Sigmoid colon (tissue), 7 donors: ENCODE data around the gene RPS6KB1. TPM values are rescaled to one million over a fixed set of nuclear protein-coding genes. Genes with fewer than 3 reads are reported as not detected.

Source experiments
- DNase-seq: peaks from one replicate; pipeline ENCODE4 v3.0.0-alpha.2; 2019
- H3K27ac ChIP-seq, 4 donors: fragments of 200-600 bp; sonication (generic); one replicate each; pipeline ENCODE4 v1.5.1; 2016 to 2019; ENCODE audit warnings: mild to moderate bottlenecking in 1 of 4
- H3K27me3 ChIP-seq, 3 donors: fragments of 200-600 bp; sonication (generic); one replicate each; pipeline ENCODE4 v1.5.1; 2019; ENCODE audit warnings: mild to moderate bottlenecking in 1 of 3
- H3K36me3 ChIP-seq, 4 donors: fragments of 200-600 bp; sonication (generic); one replicate each; pipeline ENCODE4 v1.5.1; 2016 to 2019
- H3K4me1 ChIP-seq, 4 donors: fragments of 200-600 bp; sonication (generic); one replicate each; pipeline ENCODE4 v1.5.1; 2017 to 2019
- H3K4me3 ChIP-seq, 4 donors: fragments of 200-600 bp; sonication (generic); one replicate each; pipeline ENCODE4 v1.5.1; 2017 to 2019; ENCODE audit warnings: mild to moderate bottlenecking in 2 of 4, moderate library complexity in 1 of 4
- H3K9me3 ChIP-seq, 4 donors: fragments of 200-600 bp in 3 of 4; sonication (generic) in 3 of 4; one replicate each; pipeline versions ENCODE4 v1.5.1 to v1.6.1; 2013 to 2019
- CTCF ChIP-seq, 4 experiments: fragments of 450-650 bp in 3 of 4; fragments of 200-600 bp in 1 of 4; IDR thresholded peaks; one replicate each; pipeline ENCODE4 v1.5.1; 2016 to 2019; ENCODE audit warnings: antibody characterized with exemption in 4 of 4, mild to moderate bottlenecking in 3 of 4, moderate library complexity in 2 of 4
- EP300 ChIP-seq, 4 donors: sonication (generic); formaldehyde crosslinking; IDR thresholded peaks; one replicate each; pipeline ENCODE4 v1.6.1; 2017; ENCODE audit warnings: antibody characterized with exemption in 4 of 4
- POLR2A ChIP-seq, 2 donors: fragments of 450-650 bp; IDR thresholded peaks; one replicate each; pipeline ENCODE4 v1.6.1; 2016; ENCODE audit warnings: antibody characterized with exemption in 2 of 2, mild to moderate bottlenecking in 2 of 2, moderate library complexity in 2 of 2
- POLR2AphosphoS5 ChIP-seq, 4 donors: sonication (generic); formaldehyde crosslinking; IDR thresholded peaks; one replicate each; pipeline ENCODE4 v1.6.1; 2017; ENCODE audit warnings: antibody characterized with exemption in 4 of 4
- WGBS, 2 donors: extraction: QIAGEN DNeasy Blood & Tissue Kit; methylation state at CpG; one replicate each; pipeline ENCODE4 v1.1.7; 2013; 5-methylcytosine and 5-hydroxymethylcytosine counted together
- intact Hi-C: fragments of 100-400 bp; cut with DNase I; formaldehyde crosslinking; loops from one replicate; pipeline ENCODE4 v1.15.1; 2023
- polyA plus RNA-seq, 3 donors: library from polyadenylated mRNA; stranded (reverse); fragments of 200-250 nt; gene quantifications; one replicate each; pipeline ENCODE4 v1.2.3, GENCODE V29; 2013
- total RNA-seq, 4 donors: library from RNA; depleted of rRNA; stranded (reverse); fragments of >200 nt; gene quantifications; one replicate each; pipeline ENCODE4 v1.1.0, GENCODE V29; 2016
- donor health status: healthy with polysubstance abuse.
- donor health status: Bipolar disorder and iron deficiency.
- donor health status: healthy.

The RPS6KB1 gene
- total and polyA plus RNA-seq, 7 donors, result 8.1 to 63.0 (median 28.9) TPM

GRCh38 chr17:59888145-59888750 is 4.7 kb upstream of the RPS6KB1 start:
- H3K4me1 ChIP-seq, result peaks cover 0 to 18% (median 11%) of the 10 kb centered on the region in 4 donors
- 96 to 97% methylated on average over 8 of the region's 8 CpGs for WGBS, 2 donors
- H3K36me3 ChIP-seq, result peaks cover 10 to 49% (median 25%) of the 10 kb centered on the region in 4 donors
- H3K9me3 ChIP-seq, result no peaks in the 10 kb centered on the region
- intact Hi-C loops, result no loop called here
- no peak for DNase-seq
- TF ChIP-seq CTCF (IDR thresholded peaks at IDR 0.05) (no peak), POLR2A (IDR thresholded peaks at IDR 0.05) (no peak), POLR2AphosphoS5 (IDR thresholded peaks at IDR 0.05) (no peak), EP300 (IDR thresholded peaks at IDR 0.05) (no peak)
- no peak overlapping the region for H3K4me3 ChIP-seq
- H3K27me3 ChIP-seq, result no peaks in the 10 kb centered on the region
- no peak overlapping the region for H3K27ac ChIP-seq

GRCh38 chr17:59890720-59891119 is 2.2 kb upstream of the RPS6KB1 start:
- no peak overlapping the region for H3K27ac ChIP-seq
- intact Hi-C loops, result no loop called here
- no peak overlapping the region for H3K4me3 ChIP-seq
- H3K4me1 ChIP-seq, result peaks cover 0 to 34% (median 25%) of the 10 kb centered on the region in 4 donors
- no peak for TF ChIP-seq CTCF (IDR thresholded peaks at IDR 0.05)
- no peak for TF ChIP-seq POLR2A (IDR thresholded peaks at IDR 0.05)
- TF ChIP-seq POLR2AphosphoS5 (IDR thresholded peaks at IDR 0.05), result no peak
- TF ChIP-seq EP300 (IDR thresholded peaks at IDR 0.05), result no peak
- no peaks in the 10 kb centered on the region for H3K27me3 ChIP-seq
- 92 to 97% methylated on average over 2 of the region's 2 CpGs for WGBS, 2 donors
- H3K9me3 ChIP-seq, result no peaks in the 10 kb centered on the region
- peaks cover 0 to 25% (median 4%) of the 10 kb centered on the region in 4 donors for H3K36me3 ChIP-seq
- DNase-seq, result no peak

GRCh38 chr17:59892251-59892923 is 534 bp upstream of the RPS6KB1 start:
- Histone ChIP-seq H3K27me3 (no peaks in the 10 kb centered on the region), H3K9me3 (no peaks in the 10 kb centered on the region), H3K4me3 (peak overlapping the region; percentile 76 to 98 (median 94)), H3K4me1 (peaks cover 0 to 39% (median 31%) of the 10 kb centered on the region in 4 donors), H3K36me3 (peaks cover 0 to 10% (median 0%) of the 10 kb centered on the region in 4 donors), H3K27ac (peak overlapping the region; percentile 89 to 97 (median 90))
- intact Hi-C loops, result no loop called here
- no peak for DNase-seq
- no peak for TF ChIP-seq POLR2AphosphoS5 (IDR thresholded peaks at IDR 0.05)
- no peak for TF ChIP-seq EP300 (IDR thresholded peaks at IDR 0.05)
- no peak for TF ChIP-seq POLR2A (IDR thresholded peaks at IDR 0.05)
- no peak for TF ChIP-seq CTCF (IDR thresholded peaks at IDR 0.05)
- WGBS, 2 donors, result 1 to 8% methylated on average over 25 of the region's 25 CpGs

GRCh38 chr17:59893676-59894100 is 767 bp downstream of the RPS6KB1 start:
- peaks cover 0 to 39% (median 34%) of the 10 kb centered on the region in 4 donors for H3K4me1 ChIP-seq
- no peak for TF ChIP-seq EP300 (IDR thresholded peaks at IDR 0.05)
- TF ChIP-seq POLR2AphosphoS5 (IDR thresholded peaks at IDR 0.05), result no peak
- no peak for TF ChIP-seq CTCF (IDR thresholded peaks at IDR 0.05)
- no peak for TF ChIP-seq POLR2A (IDR thresholded peaks at IDR 0.05)
- peak overlapping the region; percentile 76 to 98 (median 94) for H3K4me3 ChIP-seq
- no peaks in the 10 kb centered on the region for H3K27me3 ChIP-seq
- no peaks in the 10 kb centered on the region for H3K9me3 ChIP-seq
- WGBS, 2 donors, result 1% methylated on average over 11 of the region's 11 CpGs
- DNase-seq, result no peak
- peak overlapping the region; percentile 89 to 97 (median 90) for H3K27ac ChIP-seq
- intact Hi-C loops, result no loop called here
- H3K36me3 ChIP-seq, result no peaks in the 10 kb centered on the region
